GM19395 (cell line): ENCODE measurements around the gene CCDC12.

Source experiments
- ATAC-seq: cut with Tn5 transposase; IDR thresholded peaks from one replicate; pipeline ENCODE4 v1.9.1; 2021; ENCODE audit warnings: mild to moderate bottlenecking, moderate library complexity; ENCODE audit not compliant: unreplicated experiment

Gene CCDC12

GRCh38 chr3:46997453-46998091 lies 21.0 kb upstream of the CCDC12 start:
- ATAC-seq, result no peak

- ATAC-seq, result no peak
Observed at GRCh38 chr3:46996689-46997452, 20.3 kb upstream of the CCDC12 start.

GRCh38 chr3:46995901-46996562 lies 19.5 kb upstream of the CCDC12 start:
- ATAC-seq, result no peak

GRCh38 chr3:46994801-46995731 lies 18.5 kb upstream of the CCDC12 start:
- no peak for ATAC-seq

GRCh38 chr3:46993986-46994385 lies 17.4 kb upstream of the CCDC12 start:
- no peak for ATAC-seq

- ATAC-seq, result no peak
Observed at GRCh38 chr3:46993292-46993691, 16.7 kb upstream of the CCDC12 start.

- no peak for ATAC-seq
Observed at GRCh38 chr3:46992231-46992630, 15.7 kb upstream of the CCDC12 start.

GRCh38 chr3:46991406-46992165 lies 15.0 kb upstream of the CCDC12 start:
- ATAC-seq, result no peak

GRCh38 chr3:46990573-46991374 lies 14.2 kb upstream of the CCDC12 start:
- no peak for ATAC-seq

GRCh38 chr3:46989146-46989810 lies 12.7 kb upstream of the CCDC12 start:
- ATAC-seq, result no peak

- no peak for ATAC-seq
Observed at GRCh38 chr3:46988616-46989015, 12.1 kb upstream of the CCDC12 start.

GRCh38 chr3:46987743-46988401 lies 11.3 kb upstream of the CCDC12 start:
- ATAC-seq, result peak; percentile 87

GRCh38 chr3:46987319-46987742 lies 10.8 kb upstream of the CCDC12 start:
- peak; percentile 3 for ATAC-seq

GRCh38 chr3:46986782-46987310 lies 10.3 kb upstream of the CCDC12 start:
- no peak for ATAC-seq

- no peak for ATAC-seq
Observed at GRCh38 chr3:46986055-46986730, 9.6 kb upstream of the CCDC12 start.

GRCh38 chr3:46985588-46985987 lies 9.0 kb upstream of the CCDC12 start:
- ATAC-seq, result no peak
